ENCODE data around the gene MDM4. TPM values are rescaled to one million over a fixed set of nuclear protein-coding genes. Genes with fewer than 3 reads are reported as not detected.
A peak's percentile ranks its signal among the peaks of the same experiment; 100 is the strongest.

MDM4 gene
- total RNA-seq, 1 donor from 2014 or later = 84.5 TPM

DNA sequence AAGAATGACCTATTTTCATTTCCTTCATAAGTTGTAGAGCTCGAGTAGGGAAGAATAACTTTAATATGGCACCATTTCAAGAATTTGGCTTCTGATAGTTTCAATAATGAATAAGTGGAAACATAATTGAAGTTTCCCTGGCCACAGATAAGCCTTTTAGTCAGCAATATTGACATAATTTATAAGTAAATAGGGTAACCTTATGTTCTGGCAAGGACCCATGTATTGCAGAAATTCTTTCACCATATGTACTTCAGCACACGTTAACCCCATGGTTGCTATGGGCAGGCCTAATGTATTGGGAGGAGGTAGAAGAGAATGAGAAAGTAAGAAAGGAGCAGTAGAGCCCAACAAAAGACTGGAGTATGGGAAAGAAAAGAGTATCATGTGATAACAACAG is 25.4 kb downstream of the MDM4 start:
- TF ChIP-seq, protein P1, sequence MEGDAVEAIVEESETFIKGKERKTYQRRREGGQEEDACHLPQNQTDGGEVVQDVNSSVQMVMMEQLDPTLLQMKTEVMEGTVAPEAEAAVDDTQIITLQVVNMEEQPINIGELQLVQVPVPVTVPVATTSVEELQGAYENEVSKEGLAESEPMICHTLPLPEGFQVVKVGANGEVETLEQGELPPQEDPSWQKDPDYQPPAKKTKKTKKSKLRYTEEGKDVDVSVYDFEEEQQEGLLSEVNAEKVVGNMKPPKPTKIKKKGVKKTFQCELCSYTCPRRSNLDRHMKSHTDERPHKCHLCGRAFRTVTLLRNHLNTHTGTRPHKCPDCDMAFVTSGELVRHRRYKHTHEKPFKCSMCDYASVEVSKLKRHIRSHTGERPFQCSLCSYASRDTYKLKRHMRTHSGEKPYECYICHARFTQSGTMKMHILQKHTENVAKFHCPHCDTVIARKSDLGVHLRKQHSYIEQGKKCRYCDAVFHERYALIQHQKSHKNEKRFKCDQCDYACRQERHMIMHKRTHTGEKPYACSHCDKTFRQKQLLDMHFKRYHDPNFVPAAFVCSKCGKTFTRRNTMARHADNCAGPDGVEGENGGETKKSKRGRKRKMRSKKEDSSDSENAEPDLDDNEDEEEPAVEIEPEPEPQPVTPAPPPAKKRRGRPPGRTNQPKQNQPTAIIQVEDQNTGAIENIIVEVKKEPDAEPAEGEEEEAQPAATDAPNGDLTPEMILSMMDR (IDR thresholded peaks at IDR 0.05) = no peak
- DNase-seq = no peak
- Histone ChIP-seq H3K4me1 (peaks cover 4% of the 10 kb centered on the region), H3K27me3 (no peaks in the 10 kb centered on the region), H3K27ac (peak overlapping the region; percentile 7), H3K36me3 (peaks cover 100% of the 10 kb centered on the region), H3K4me3 (no peak overlapping the region), H3K9me3 (no peaks in the 10 kb centered on the region)
- intact Hi-C loops (cut with DNase I) = no loop called here
- no peak for ATAC-seq

DNA sequence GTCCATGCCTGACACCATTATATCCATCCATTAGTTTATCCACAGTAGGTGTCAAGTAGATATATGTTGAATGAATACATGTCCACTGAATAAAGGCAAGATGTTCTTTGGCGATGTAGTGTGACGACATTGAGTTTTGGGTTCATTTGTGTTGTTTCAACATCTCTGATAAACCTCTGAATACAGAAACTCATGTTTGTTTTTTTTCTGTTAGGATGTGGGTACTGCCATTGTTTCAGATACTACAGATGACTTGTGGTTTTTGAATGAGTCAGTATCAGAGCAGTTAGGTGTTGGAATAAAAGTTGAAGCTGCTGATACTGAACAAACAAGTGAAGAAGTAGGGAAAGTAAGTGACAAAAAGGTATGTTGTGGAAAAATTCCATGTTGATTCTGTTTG is 28.1 kb downstream of the MDM4 start:
- Histone ChIP-seq H3K27me3 (no peaks in the 10 kb centered on the region), H3K4me3 (no peak overlapping the region), H3K9me3 (no peaks in the 10 kb centered on the region), H3K4me1 (peaks cover 4% of the 10 kb centered on the region), H3K27ac (no peak overlapping the region), H3K36me3 (peaks cover 100% of the 10 kb centered on the region)
- no peak for DNase-seq
- intact Hi-C loops (cut with DNase I) = no loop called here
- TF ChIP-seq, protein P1 (IDR thresholded peaks at IDR 0.05) = no peak
- ATAC-seq = no peak

DNA sequence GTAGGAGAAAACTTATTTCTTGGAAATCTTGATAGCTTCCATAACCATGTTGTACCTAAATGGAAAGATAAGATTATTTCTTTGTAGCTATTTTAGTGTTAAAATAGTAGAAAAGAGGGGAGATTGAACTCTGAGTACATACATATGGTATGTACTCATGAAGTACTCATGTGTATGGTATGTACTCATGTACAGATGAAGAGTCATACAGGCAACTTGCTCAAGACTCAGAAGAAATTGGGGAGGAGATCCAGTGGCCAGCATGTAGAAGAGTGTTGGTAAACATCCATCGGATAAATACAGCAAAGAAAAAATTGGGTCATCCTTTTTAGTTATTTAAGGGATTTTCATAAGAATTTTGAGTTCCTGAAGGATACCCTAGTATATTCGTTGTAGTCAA is 29.0 kb downstream of the MDM4 start:
- ATAC-seq = no peak

DNA sequence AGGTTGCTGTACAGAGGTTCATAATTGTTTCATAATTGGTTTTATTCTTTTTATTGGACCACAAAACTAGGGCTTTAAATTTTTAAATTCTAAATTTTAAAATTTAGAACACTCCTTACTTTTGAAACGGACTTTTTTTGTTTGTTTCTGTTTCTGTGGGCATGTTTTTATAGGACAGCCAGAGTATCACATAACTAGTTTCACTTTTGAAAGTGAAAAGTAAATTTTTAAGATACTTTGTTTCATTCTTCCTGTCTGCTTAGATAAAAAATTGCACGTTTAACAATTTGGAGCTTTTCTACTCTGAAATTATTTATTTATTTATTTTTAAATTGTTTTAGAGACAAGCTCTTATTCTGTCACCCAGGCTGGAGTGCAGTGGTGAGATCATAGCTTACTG is 29.7 kb downstream of the MDM4 start:
- Histone ChIP-seq H3K27me3 (no peaks in the 10 kb centered on the region), H3K27ac (no peak overlapping the region), H3K4me1 (peaks cover 4% of the 10 kb centered on the region), H3K9me3 (no peaks in the 10 kb centered on the region), H3K4me3 (no peak overlapping the region), H3K36me3 (peaks cover 100% of the 10 kb centered on the region)
- no peak for DNase-seq
- intact Hi-C loops (cut with DNase I) = no loop called here
- TF ChIP-seq, protein P1 (IDR thresholded peaks at IDR 0.05) = no peak
- ATAC-seq = no peak

More for the DNA sequence above, 29.0 kb downstream of the MDM4 start:
- no peaks in the 10 kb centered on the region for H3K9me3 ChIP-seq
- H3K36me3 ChIP-seq = peaks cover 100% of the 10 kb centered on the region
- no peak overlapping the region for H3K27ac ChIP-seq
- no peaks in the 10 kb centered on the region for H3K27me3 ChIP-seq
- no peak overlapping the region for H3K4me3 ChIP-seq
- TF ChIP-seq, protein P1 (IDR thresholded peaks at IDR 0.05) = no peak
- peaks cover 4% of the 10 kb centered on the region for H3K4me1 ChIP-seq
- no peak for DNase-seq
- intact Hi-C loops (cut with DNase I) = no loop called here

DNA sequence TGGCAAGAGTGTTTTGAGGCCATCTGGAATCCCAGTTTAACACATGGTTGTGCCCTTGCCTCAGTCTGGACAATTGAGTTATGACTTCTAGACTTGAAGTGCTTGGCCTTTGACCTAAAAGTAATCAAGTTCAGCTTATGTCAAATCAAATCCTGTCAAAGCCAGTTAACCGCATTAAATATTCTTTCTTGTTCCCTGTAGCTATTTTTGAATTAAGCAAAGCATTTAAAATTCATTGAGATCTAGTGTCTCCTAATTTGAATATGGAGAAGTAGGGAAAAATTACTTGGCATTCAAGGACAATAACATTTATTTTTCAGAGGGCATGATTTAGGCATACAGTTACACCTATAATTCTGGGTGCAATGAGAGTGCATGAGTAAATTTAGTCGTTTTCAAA is 32.1 kb downstream of the MDM4 start:
- Histone ChIP-seq H3K4me3 (no peak overlapping the region), H3K36me3 (peaks cover 88% of the 10 kb centered on the region), H3K4me1 (peaks cover 4% of the 10 kb centered on the region), H3K27me3 (no peaks in the 10 kb centered on the region), H3K27ac (no peak overlapping the region), H3K9me3 (no peaks in the 10 kb centered on the region)
- no peak for ATAC-seq
- DNase-seq = no peak
- TF ChIP-seq, protein P1 (IDR thresholded peaks at IDR 0.05) = no peak
- intact Hi-C loops (cut with DNase I) = no loop called here

DNA sequence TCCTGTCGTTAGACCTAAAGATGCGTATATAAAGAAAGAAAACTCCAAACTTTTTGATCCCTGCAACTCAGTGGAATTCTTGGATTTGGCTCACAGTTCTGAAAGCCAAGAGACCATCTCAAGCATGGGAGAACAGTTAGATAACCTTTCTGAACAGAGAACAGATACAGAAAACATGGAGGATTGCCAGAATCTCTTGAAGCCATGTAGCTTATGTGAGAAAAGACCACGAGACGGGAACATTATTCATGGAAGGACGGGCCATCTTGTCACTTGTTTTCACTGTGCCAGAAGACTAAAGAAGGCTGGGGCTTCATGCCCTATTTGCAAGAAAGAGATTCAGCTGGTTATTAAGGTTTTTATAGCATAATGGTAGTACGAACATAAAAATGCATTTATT is 33.1 kb downstream of the MDM4 start:
- intact Hi-C loops (cut with DNase I) = no loop called here
- no peak for DNase-seq
- H3K4me3 ChIP-seq = no peak overlapping the region
- H3K27ac ChIP-seq = no peak overlapping the region
- H3K27me3 ChIP-seq = no peaks in the 10 kb centered on the region
- H3K4me1 ChIP-seq = peaks cover 4% of the 10 kb centered on the region
- no peak for ATAC-seq
- peaks cover 82% of the 10 kb centered on the region for H3K36me3 ChIP-seq
- TF ChIP-seq, protein P1 (IDR thresholded peaks at IDR 0.05) = no peak
- H3K9me3 ChIP-seq = no peaks in the 10 kb centered on the region
